Stimulated activated CD4-positive, alpha-beta T cell treated with anti-CD3 and anti-CD28 coated beads, Interleukin-12 subunit alpha, Interleukin-12 subunit beta, amount 100 ng/mL, for 48 hours (primary cell): Measurements from ENCODE around the gene SLC34A2.
"Not testable (repeated sequence)": the region's sequence is repeated elsewhere in the genome, so short reads cannot be mapped to it uniquely, and the experiment has no call there.

Experiments used
- DNase-seq, 3 donors: peaks; one replicate each; pipeline ENCODE4 v3.0.0-alpha.2; 2020; ENCODE audit warnings: low read depth in 2 of 3, low spot score in 1 of 3

SLC34A2 gene

DNA sequence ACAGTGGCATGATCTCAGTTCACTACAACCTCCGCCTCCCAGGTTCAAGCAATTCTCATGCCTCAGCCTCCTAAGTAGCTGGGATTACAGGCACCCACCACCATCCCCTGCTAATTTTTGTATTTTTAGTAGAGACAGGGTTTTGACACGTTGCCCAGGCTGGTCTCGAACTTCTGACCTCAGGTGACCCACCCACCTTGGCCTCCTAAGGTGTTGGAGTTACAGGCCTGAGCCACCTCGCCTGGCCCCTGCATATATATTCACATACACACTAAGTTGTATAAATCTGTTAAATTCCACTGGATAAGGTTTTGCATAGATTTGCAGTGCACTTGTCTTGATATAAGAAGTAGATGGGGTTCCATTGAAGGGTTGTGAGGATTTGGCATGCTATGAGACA, 5.8 kb downstream of the SLC34A2 start:
- not testable (repeated sequence) for DNase-seq

GRCh38 chr4:25662306-25662705, 6.7 kb downstream of the SLC34A2 start:
- DNase-seq: no peak

DNA sequence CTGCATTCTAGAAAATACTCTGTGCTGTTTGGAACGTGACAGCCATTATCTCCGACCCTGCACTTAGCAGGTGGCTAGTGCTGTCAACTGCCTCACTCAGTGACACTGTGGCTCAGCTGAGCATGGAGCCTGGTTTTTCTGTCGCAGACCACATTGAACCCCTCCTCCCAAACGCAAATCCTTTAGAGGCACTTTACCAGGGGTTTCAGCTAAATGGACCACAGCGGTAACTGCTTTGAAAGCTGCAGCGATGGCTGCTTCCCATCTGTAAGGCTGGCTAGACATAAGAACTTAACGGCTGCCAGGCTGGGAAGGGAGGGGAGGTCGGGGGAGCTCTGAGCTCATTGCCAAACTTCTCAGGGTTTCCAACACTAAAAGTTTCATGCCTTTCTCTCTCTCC, 8.1 kb downstream of the SLC34A2 start:
- no peak for DNase-seq

DNA sequence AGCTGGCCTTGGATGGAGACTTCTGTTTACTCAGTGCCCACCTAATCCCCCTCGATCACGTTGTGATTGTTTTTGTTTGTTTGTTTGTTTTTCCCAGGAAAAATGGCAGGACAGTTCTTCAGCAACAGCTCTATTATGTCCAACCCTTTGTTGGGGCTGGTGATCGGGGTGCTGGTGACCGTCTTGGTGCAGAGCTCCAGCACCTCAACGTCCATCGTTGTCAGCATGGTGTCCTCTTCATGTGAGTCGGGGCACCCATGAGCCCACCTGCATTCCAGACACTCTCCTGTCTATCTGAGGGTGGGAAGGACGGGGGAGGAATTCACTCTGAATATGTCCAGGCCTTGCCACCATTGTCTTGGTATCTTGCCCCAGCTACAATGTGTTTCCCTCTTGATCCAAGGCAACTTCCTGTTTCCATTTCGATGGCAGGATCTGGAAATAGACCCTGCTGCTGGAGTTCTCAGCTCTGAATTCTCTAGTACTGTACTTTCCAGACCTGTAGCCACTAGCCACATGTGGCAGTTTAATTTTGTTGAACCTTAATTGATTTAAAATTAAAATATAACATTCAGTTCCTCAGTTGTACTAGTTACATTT, 10.5 kb downstream of the SLC34A2 start:
- DNase-seq: no peak

- DNase-seq: no peak
Observed at GRCh38 chr4:25667931-25668557, 12.4 kb downstream of the SLC34A2 start.

GRCh38 chr4:25670991-25671390, 15.3 kb downstream of the SLC34A2 start:
- DNase-seq: no peak

DNA sequence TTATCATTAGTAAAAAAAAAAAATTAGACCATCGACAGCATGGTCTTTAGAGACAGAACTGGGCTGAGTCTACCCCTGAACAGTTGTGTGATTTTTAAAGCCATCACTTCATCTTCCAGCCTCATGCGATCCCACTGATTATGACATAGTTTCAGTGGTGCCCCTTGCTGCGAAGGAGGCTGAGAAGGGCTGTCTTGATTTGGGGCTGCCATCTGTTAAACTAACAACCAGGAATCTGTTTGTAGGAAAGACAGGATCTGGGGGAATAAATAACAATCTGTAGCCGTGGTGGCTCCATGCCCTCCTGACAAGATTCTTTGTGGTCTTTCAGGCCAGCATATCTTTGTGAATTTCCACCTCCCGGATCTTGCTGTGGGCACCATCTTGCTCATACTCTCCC, 17.1 kb downstream of the SLC34A2 start:
- DNase-seq: no peak

DNA sequence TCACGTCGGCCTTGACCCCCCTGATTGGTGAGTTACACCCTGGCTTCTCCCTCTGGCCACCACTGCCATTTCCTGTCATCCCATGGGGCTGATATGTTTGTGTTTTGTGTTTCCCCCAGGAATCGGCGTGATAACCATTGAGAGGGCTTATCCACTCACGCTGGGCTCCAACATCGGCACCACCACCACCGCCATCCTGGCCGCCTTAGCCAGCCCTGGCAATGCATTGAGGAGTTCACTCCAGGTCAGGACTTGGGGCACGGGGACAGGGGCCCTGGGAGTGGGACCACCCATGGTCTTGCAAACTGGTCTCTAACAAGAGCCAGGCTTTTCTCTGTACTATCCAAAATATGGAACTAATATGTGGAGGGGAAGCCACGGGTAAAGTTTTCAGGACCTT, 18.7 kb downstream of the SLC34A2 start:
- DNase-seq: no peak

GRCh38 chr4:25676221-25676620, 20.6 kb downstream of the SLC34A2 start:
- no peak for DNase-seq

GRCh38 chr4:25677157-25677556, 21.5 kb downstream of the SLC34A2 start:
- no peak for DNase-seq

DNA sequence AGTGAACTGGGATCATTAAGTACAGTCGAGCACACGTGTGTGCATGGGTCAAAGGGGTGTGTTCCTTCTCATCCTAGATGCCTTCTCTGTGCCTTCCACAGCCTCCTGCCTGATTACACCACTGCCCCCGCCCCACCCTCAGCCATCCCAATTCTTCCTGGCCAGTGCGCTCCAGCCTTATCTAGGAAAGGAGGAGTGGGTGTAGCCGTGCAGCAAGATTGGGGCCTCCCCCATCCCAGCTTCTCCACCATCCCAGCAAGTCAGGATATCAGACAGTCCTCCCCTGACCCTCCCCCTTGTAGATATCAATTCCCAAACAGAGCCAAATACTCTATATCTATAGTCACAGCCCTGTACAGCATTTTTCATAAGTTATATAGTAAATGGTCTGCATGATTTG, 22.3 kb downstream of the SLC34A2 start:
- DNase-seq: no peak

DNA sequence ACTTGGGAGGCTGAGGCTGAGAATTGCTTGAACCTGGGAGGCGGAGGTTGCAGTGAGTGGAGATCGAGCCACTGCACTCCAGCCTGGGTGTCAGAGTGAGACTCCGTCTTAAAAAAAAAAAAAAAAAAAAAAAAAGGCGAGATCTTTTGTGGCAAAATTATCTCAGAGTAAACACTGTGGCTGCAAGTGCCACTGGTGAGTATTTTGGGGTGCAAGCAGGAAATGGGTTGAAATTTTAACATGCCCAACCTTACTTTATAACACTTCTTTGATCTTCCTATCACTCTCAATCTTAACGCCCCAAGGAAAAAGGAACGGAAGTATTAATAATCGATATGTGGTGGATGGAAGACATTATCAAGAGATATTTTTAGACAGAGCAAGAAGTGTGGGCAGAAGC, 32.1 kb downstream of the SLC34A2 start:
- no peak for DNase-seq

DNA sequence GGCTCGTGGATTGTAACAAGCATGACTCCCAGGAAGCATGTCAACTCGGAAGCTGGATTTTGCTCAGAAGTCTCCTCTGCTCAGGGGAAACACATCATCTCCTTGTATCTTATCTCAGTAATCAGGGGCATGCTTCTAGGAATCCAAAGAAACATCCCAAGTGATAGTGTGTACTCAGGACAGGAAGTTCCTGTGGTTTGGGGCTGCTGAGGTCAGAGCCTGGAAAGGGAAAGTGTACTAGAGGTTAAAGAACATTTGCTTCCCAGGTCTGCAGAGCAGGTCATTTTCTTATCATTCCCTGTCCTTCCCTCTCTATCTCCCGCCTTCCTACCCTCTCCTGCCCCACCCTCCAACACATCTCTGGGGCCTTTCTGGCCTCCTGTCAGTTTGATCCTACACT, 38.8 kb downstream of the SLC34A2 start:
- no peak for DNase-seq

DNA sequence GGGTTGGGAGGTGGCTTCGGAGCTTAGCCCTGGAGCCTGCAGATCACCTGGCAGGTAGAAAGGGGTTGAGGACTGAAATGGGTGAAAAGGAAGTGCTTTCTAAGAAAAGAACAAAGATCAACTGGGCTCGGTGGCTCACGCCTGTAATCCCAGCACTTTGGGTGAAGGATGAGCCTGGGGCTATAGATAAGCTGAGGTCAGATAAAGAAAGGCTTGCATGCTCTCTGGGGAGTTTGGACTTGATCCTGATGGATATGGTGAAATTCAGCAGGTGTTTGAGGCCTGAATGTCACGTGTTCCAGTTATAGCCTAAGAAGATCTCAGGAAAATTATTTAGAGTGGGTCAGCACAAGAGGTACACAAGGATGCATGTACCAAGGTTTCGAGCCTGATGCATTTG, 40.8 kb downstream of the SLC34A2 start:
- no peak for DNase-seq

GRCh38 chr4:25697516-25697915, 41.9 kb downstream of the SLC34A2 start:
- no peak for DNase-seq

DNA sequence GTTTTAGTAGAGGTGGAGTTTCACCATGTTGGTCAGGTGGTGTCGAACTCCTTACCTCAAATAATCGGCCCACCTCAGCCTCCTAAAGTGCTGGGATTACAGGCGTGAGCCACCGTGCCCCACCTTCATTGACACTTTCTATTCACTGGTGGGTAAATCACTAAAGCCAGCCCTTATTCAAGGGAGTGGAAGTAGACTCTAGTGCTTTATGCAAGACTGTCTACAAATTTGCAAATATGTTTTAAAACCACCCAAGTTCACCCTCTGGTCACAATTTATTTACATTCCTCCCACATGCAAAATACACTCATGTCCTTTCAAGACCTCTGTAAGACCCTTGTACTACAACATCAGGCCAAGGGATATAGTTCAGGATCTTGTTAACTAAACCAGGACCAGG, 45.0 kb downstream of the SLC34A2 start:
- DNase-seq: no peak

GRCh38 chr4:25702848-25703247, 47.2 kb downstream of the SLC34A2 start:
- DNase-seq: no peak

DNA sequence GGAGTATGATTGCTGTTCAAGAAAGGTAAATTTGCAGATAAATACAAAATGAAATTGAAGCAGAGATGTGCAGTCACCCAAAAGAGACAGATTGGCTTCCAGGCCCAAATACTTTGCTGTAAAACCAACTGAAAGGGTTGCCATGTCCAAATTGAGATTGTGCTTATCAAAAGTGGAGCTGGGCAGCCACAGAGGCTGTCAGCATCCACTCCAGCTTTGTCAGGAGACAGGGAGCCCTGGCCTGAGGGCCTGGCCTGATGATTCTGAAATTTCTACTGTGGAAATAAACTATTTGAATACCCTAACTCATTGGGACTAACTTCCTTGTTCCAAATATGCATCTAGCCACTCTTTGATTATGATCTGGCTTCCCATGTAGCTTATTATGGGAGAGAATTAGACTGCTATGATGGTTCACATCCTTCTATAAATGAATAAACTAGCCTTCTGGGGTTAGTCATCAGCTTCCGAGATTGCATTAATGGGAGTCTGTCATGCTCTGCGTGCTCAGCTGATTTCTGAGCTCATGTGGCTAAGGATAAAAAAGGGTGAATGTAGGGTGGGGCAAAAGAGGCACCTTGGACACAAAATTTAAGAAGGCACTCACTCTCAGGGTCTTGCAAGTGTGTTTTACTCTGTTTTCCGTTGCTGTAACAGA, 48.2 kb downstream of the SLC34A2 start:
- DNase-seq: no peak

GRCh38 chr4:25704516-25704915, 48.9 kb downstream of the SLC34A2 start:
- no peak for DNase-seq

DNA sequence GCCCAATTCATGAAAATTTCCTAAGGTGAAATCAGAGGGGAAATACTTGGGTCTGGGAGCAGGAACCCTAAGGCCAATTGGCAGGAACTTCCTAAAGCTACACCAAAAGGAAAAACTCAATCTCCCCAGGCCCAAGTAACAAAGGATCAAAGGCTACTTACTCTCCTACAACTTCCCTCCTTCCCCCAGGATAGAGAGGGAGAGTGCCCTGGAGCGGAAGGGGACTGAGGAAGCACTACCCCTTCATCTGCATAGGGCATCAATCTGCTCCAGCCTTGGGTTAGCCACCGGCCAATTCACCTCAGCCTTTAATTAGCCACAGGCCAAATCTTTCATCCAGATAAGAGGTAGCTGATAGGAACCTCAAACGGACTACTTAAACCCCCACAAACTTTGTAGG, 55.0 kb downstream of the SLC34A2 start:
- no peak for DNase-seq

DNA sequence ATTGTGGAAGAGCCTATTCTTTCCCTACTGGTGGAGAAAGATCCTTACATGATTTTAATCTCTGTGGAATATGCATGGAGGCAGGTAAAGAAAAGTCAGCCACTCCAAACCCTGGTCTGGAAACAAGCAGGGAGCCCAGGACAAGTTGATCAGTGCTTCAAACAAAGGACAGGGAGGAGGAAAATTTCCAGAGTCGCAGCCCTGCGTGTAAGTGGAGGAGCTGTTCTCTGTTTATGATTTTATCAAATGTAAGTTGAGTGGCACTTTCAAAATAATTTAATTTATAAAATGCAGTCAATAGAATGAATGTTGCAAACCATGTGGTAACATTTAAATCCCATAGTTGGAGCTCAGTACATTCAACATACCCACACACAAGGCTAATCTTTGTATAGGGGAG, 57.0 kb downstream of the SLC34A2 start:
- no peak for DNase-seq

DNA sequence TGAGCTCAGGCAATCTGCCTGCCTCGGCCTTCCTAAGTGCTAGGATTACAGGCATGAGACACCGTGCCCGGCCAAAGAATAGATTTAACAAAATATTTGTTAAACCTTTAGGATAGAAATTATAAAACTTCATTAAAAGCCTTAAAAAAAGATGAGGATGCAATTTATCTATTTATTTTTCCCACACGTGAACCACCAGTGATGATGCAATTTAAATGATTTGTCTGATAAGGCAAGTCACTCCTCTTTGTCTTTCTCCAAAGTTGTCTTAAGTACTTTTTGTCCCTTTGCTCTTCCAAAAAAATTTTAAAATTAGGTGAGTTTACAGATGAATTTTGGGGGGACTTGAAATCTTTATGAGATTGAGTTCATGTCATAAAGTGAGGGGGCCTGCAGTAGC, 58.2 kb downstream of the SLC34A2 start:
- DNase-seq: no peak

DNA sequence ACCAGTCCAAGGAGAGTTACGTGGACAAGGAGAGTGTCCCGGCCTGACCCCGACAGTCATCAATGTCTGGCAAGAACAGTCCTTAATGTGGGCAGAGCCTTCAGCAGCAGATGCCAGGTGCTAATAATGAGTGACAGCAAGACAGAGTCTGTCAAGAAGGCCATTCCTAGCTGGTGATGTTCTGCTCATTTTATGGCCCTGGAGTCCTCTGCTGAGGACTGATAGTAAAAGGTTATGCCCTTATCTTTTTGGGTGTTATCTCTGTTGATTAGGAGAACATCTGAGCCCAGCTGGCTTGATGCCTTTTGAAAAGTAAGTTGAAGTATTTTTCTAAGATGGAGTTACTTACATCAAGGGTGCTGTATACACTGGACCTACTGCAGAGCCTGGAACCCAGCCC, 67.3 kb downstream of the SLC34A2 start:
- no peak for DNase-seq
